ENCODE measurements around the gene ZNF687.

The ZNF687 gene

DNA sequence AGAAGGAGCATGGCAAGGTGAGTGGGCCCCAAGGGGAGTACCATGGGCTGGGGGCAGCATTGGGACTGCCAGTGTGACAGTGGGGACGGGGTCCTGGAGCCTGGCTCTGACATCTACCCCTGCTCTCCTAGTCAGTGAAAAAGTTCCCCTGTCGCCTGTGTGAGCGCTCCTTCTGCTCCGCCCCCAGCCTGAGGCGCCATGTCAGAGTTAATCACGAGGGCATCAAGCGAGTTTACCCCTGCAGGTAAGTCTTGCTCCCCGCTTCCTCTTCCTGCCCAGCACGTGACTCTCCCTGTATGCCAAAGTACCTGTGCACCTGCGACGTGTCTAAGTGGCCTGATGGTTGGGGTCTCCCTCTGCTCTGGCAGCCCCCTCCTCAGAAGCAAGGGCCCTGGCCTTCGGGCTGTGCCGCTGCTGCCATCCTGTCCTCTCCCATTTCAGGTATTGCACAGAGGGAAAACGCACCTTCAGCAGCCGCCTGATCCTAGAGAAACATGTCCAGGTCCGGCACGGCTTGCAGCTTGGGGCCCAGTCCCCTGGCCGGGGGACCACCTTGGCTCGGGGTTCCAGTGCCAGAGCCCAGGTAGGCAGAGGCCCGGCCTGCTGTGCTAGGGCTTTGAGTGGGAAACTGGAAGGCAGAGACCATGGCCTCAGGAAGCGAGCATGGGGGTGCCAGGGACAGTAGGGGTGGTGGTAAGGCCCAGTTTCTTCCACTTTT is 8.1 kb downstream of the ZNF687 start:
- Histone ChIP-seq H3K27me3 (ENCODE audit: insufficient read depth, poor library complexity, severe bottlenecking) (no peaks in the 10 kb centered on the region), H3K4me3 (replicated peaks; ENCODE audit: insufficient read depth, low read length) (no peak overlapping the region), H3K27ac (replicated peaks) (peak overlapping the region; percentile 49)
- DNase-seq (ENCODE audit: low read depth in 1 of 2, low spot score in 1 of 2): no peak
- TF ChIP-seq POLR2AphosphoS5 (IDR thresholded peaks at IDR 0.05; ENCODE audit: low read depth) (peak; percentile 32; the same call in 1 of the 2 replicates), SPI1 (IDR thresholded peaks at IDR 0.05; ENCODE audit: borderline replicate concordance, low read depth) (no peak), GABPA (IDR thresholded peaks at IDR 0.05; ENCODE audit: low read depth) (no peak)

- Histone ChIP-seq H3K27ac (replicated peaks) (peak overlapping the region; percentile 49), H3K27me3 (ENCODE audit: insufficient read depth, poor library complexity, severe bottlenecking) (no peaks in the 10 kb centered on the region), H3K4me3 (replicated peaks; ENCODE audit: insufficient read depth, low read length) (no peak overlapping the region)
- DNase-seq (ENCODE audit: low read depth in 1 of 2, low spot score in 1 of 2): peak in 1 of 2 experiments; percentile 44
- TF ChIP-seq POLR2AphosphoS5 (IDR thresholded peaks at IDR 0.05; ENCODE audit: low read depth) (no peak; the same call in 1 of the 2 replicates), SPI1 (IDR thresholded peaks at IDR 0.05; ENCODE audit: borderline replicate concordance, low read depth) (no peak), GABPA (IDR thresholded peaks at IDR 0.05; ENCODE audit: low read depth) (no peak)
- TF ChIP-seq, protein P1, sequence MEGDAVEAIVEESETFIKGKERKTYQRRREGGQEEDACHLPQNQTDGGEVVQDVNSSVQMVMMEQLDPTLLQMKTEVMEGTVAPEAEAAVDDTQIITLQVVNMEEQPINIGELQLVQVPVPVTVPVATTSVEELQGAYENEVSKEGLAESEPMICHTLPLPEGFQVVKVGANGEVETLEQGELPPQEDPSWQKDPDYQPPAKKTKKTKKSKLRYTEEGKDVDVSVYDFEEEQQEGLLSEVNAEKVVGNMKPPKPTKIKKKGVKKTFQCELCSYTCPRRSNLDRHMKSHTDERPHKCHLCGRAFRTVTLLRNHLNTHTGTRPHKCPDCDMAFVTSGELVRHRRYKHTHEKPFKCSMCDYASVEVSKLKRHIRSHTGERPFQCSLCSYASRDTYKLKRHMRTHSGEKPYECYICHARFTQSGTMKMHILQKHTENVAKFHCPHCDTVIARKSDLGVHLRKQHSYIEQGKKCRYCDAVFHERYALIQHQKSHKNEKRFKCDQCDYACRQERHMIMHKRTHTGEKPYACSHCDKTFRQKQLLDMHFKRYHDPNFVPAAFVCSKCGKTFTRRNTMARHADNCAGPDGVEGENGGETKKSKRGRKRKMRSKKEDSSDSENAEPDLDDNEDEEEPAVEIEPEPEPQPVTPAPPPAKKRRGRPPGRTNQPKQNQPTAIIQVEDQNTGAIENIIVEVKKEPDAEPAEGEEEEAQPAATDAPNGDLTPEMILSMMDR (IDR thresholded peaks at IDR 0.05; ENCODE audit: insufficient read depth, low read length): no peak
- TF ChIP-seq, protein P2, sequence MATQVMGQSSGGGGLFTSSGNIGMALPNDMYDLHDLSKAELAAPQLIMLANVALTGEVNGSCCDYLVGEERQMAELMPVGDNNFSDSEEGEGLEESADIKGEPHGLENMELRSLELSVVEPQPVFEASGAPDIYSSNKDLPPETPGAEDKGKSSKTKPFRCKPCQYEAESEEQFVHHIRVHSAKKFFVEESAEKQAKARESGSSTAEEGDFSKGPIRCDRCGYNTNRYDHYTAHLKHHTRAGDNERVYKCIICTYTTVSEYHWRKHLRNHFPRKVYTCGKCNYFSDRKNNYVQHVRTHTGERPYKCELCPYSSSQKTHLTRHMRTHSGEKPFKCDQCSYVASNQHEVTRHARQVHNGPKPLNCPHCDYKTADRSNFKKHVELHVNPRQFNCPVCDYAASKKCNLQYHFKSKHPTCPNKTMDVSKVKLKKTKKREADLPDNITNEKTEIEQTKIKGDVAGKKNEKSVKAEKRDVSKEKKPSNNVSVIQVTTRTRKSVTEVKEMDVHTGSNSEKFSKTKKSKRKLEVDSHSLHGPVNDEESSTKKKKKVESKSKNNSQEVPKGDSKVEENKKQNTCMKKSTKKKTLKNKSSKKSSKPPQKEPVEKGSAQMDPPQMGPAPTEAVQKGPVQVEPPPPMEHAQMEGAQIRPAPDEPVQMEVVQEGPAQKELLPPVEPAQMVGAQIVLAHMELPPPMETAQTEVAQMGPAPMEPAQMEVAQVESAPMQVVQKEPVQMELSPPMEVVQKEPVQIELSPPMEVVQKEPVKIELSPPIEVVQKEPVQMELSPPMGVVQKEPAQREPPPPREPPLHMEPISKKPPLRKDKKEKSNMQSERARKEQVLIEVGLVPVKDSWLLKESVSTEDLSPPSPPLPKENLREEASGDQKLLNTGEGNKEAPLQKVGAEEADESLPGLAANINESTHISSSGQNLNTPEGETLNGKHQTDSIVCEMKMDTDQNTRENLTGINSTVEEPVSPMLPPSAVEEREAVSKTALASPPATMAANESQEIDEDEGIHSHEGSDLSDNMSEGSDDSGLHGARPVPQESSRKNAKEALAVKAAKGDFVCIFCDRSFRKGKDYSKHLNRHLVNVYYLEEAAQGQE (IDR thresholded peaks at IDR 0.05; ENCODE audit: insufficient replicate concordance, low read depth): no peak
These were observed 8.7 kb downstream of the ZNF687 start for GRCh38 chr1:151290709-151291303.

DNA sequence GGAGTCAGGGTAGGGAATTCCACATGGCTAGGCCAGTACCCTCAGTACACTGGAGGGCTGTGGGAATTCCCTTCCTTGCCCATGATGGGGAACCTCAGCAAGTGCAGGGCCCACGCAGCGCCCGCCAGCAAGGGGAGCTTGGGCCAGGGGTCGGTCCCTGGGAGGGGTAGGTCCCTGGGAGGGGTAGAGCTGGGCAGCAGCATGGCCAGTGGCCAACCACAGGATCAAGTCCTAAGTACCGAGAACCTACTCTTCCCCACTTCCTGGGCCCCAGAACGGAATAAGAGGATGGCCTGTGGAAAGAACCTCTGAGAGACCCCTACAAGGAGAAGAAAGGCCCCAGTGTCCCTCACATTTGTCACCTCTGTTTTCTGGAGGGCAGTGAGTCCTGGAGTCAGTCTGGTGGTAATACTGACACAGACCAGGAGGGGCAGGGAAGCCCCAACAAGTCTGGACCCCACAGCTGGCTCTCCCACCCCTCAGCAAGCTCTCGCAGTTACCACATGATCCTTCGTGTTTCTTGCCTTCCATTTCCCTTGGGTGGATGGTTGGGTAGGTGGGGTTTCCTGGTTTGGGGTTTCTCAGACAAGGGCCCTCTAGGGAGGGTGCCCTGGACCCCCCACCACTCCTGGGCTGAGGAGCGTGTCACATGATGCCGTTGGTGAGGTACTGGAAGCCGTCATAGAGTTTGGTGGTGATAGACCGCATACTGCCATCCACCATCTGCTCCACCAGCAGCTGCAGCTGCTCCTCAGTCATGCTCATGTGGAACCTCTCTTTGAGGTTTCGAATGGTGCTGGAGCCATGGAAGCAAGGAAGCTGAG is 10.3 kb downstream of the ZNF687 start:
- no peak overlapping the region for H3K4me3 ChIP-seq (replicated peaks; ENCODE audit: insufficient read depth, low read length)
- H3K27ac ChIP-seq (replicated peaks): no peak overlapping the region
- no peak for DNase-seq (ENCODE audit: low read depth in 1 of 2, low spot score in 1 of 2)
- TF ChIP-seq, protein P2 (IDR thresholded peaks at IDR 0.05; ENCODE audit: insufficient replicate concordance, low read depth): no peak
- TF ChIP-seq POLR2AphosphoS5 (IDR thresholded peaks at IDR 0.05; ENCODE audit: low read depth): no peak; the same call in none of the 2 replicates
- no peak for TF ChIP-seq SPI1 (IDR thresholded peaks at IDR 0.05; ENCODE audit: borderline replicate concordance, low read depth)
- TF ChIP-seq, protein P1 (IDR thresholded peaks at IDR 0.05; ENCODE audit: insufficient read depth, low read length): no peak
- no peak for TF ChIP-seq GABPA (IDR thresholded peaks at IDR 0.05; ENCODE audit: low read depth)
- H3K27me3 ChIP-seq (ENCODE audit: insufficient read depth, poor library complexity, severe bottlenecking): no peaks in the 10 kb centered on the region

DNA sequence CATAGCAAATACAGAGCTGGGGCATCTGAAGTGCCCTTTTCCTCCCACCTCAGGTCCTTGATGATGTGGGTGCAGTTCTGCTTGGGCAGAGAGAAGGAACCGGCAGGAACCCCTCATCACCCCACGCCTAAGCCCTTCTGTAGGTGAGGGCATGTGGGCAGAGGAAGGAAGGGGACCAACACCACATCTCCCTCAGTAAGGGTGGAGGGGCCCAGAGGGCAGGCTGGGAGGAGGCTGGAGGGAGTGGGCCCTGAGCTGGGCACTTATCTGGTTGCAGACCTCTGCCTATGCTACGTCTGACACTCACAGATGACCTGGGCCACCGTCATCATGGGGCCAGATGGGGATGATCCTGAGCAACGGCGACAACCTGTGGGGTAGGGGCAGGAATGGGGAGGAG is 11.0 kb downstream of the ZNF687 start:
- H3K4me3 ChIP-seq (replicated peaks; ENCODE audit: insufficient read depth, low read length): no peak overlapping the region
- TF ChIP-seq POLR2AphosphoS5 (IDR thresholded peaks at IDR 0.05; ENCODE audit: low read depth) (no peak), GABPA (IDR thresholded peaks at IDR 0.05; ENCODE audit: low read depth) (no peak), SPI1 (IDR thresholded peaks at IDR 0.05; ENCODE audit: borderline replicate concordance, low read depth) (no peak)
- TF ChIP-seq, protein P2 (IDR thresholded peaks at IDR 0.05; ENCODE audit: insufficient replicate concordance, low read depth): no peak
- TF ChIP-seq, protein P1 (IDR thresholded peaks at IDR 0.05; ENCODE audit: insufficient read depth, low read length): no peak
- no peaks in the 10 kb centered on the region for H3K27me3 ChIP-seq (ENCODE audit: insufficient read depth, poor library complexity, severe bottlenecking)
- H3K27ac ChIP-seq (replicated peaks): no peak overlapping the region
- no peak for DNase-seq (ENCODE audit: low read depth in 1 of 2, low spot score in 1 of 2)
